ENCODE results near the gene FOXP1.

DNA sequence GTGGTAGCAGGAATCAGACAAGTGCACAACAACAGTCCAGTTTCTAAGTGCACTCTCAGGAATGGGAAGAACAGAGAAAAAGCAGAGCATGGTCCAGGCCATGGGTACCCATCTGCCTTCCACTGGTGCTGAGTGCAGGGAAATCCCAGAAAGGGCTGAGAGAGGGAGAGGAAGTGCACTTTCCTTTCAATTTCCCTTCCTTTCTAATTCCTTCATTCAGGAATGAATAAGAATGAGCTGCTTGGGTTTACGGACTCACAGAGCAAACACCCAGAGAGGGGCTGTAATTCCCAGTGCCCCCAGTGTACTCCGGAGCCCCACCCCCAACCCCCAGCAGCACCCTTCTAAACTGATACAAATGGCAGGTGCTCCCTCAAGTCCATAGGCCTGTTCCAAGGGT lies 300.6 kb downstream of the FOXP1 start:
- TF ChIP-seq SNAI2 (CRISPR knock-in tag; IDR thresholded peaks at IDR 0.05) (no peak), GLIS3 (CRISPR knock-in tag; IDR thresholded peaks at IDR 0.05) (no peak), ZFP30 (CRISPR knock-in tag; IDR thresholded peaks at IDR 0.05) (no peak), PPARA (CRISPR knock-in tag; IDR thresholded peaks at IDR 0.05; ENCODE audit: borderline replicate concordance) (no peak), ISL1 (CRISPR knock-in tag; IDR thresholded peaks at IDR 0.05) (no peak)
- TF ChIP-seq, protein P1, sequence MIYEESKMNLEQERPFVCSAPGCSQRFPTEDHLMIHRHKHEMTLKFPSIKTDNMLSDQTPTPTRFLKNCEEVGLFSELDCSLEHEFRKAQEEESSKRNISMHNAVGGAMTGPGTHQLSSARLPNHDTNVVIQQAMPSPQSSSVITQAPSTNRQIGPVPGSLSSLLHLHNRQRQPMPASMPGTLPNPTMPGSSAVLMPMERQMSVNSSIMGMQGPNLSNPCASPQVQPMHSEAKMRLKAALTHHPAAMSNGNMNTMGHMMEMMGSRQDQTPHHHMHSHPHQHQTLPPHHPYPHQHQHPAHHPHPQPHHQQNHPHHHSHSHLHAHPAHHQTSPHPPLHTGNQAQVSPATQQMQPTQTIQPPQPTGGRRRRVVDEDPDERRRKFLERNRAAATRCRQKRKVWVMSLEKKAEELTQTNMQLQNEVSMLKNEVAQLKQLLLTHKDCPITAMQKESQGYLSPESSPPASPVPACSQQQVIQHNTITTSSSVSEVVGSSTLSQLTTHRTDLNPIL (CRISPR knock-in tag; IDR thresholded peaks at IDR 0.05; ENCODE audit: low read depth): no peak

All from SK-N-SH treated with all-trans-retinoic acid at 6 μM for 48 hours (cell line).